GM18867 (cell line): ENCODE measurements around the gene RPL14.

Experiments
- ATAC-seq: cut with Tn5 transposase; IDR thresholded peaks from one replicate; pipeline ENCODE4 v1.9.1; 2021; ENCODE audit warnings: mild to moderate bottlenecking, moderate library complexity; ENCODE audit not compliant: unreplicated experiment

The RPL14 gene

GRCh38 chr3:40516201-40516600 is 59.1 kb downstream of the RPL14 start:
- ATAC-seq, result no peak

GRCh38 chr3:40518067-40518466 is 60.9 kb downstream of the RPL14 start:
- no peak for ATAC-seq
